H1 (cell line): ENCODE data around the gene FKBP10. TPM values are rescaled to one million over a fixed set of nuclear protein-coding genes. Genes with fewer than 3 reads are reported as not detected.

Source experiments
- CTCF ChIA-PET: fragments of 300-600 bp; sonication (Branson Sonifier 250); formaldehyde crosslinking; loops from one replicate; lab custom pipeline; 2021; ENCODE audit not compliant: partially characterized antibody; lab: Charles Lee
- POLR2A ChIA-PET: fragments of 300-600 bp; sonication (Branson Sonifier 250); formaldehyde crosslinking; loops from one replicate; lab custom pipeline; 2021; ENCODE audit warnings: inconsistent platforms; ENCODE audit not compliant: partially characterized antibody; lab: Charles Lee
- DNase-seq, 2 experiments: peaks; one replicate each; pipeline versions ENCODE4 v3.0.0 to v3.0.0-alpha.2; 2010 to 2022; ENCODE audit warnings: low spot score in 2 of 2, low read depth in 1 of 2, mixed read lengths in 1 of 2
- FAIRE-seq: peaks from 2 replicates; lab custom pipeline; 2011; peaks lifted over from hg19 to GRCh38; lab: Jason Lieb, UNC
- H2AFZ ChIP-seq: 2 replicates; pipeline ENCODE4 v1.8.1; 2012; ENCODE audit warnings: low read length, inconsistent platforms
- H2AK5ac ChIP-seq: 2 replicates; pipeline ENCODE4 v1.6.1; 2013; ENCODE audit warnings: low read depth, low read length
- H2BK120ac ChIP-seq: replicated peaks from 2 replicates; pipeline ENCODE3; 2013; ENCODE audit warnings: low read depth, low read length, inconsistent platforms
- H2BK12ac ChIP-seq: 2 replicates; pipeline ENCODE4 v1.6.1; 2013; ENCODE audit warnings: low read depth, low read length
- H2BK15ac ChIP-seq: 2 replicates; pipeline ENCODE4 v1.6.1; 2013; ENCODE audit warnings: low read length
- H2BK20ac ChIP-seq: 2 replicates; pipeline ENCODE4 v1.6.1; 2013; ENCODE audit warnings: low read length
- H2BK5ac ChIP-seq: 2 replicates; pipeline ENCODE4 v1.6.1; 2013; ENCODE audit warnings: low read depth, low read length
- H3K14ac ChIP-seq: 2 replicates; pipeline ENCODE4 v1.6.1; 2013; ENCODE audit warnings: inconsistent platforms; ENCODE audit not compliant: insufficient read length
- H3K18ac ChIP-seq: 2 replicates; pipeline ENCODE4 v1.6.1; 2013; ENCODE audit warnings: low read length; ENCODE audit errors: extremely low read depth
- H3K23ac ChIP-seq: 2 replicates; pipeline ENCODE4 v1.6.1; 2013; ENCODE audit warnings: inconsistent platforms; ENCODE audit not compliant: insufficient read length
- H3K23me2 ChIP-seq: 2 replicates; pipeline ENCODE4 v1.6.1; 2013; ENCODE audit warnings: low read depth, low read length
- H3K27ac ChIP-seq: 2 replicates; pipeline ENCODE4 v1.6.1; 2011; ENCODE audit warnings: low read depth, low read length, inconsistent platforms
- H3K27me3 ChIP-seq, 4 experiments: replicated peaks in 1 of 4; 1 replicate in 1 of 4; 2 replicates in 3 of 4; pipeline versions ENCODE4 v1.6.1 to v1.8.1; 2011 to 2013; ENCODE audit warnings: low read length in 3 of 4, mild to moderate bottlenecking in 3 of 4, inconsistent platforms in 2 of 4, mixed read lengths in 2 of 4, moderate library complexity in 1 of 4; ENCODE audit not compliant: control insufficient read depth in 3 of 4, insufficient read depth in 3 of 4; ENCODE audit errors: extremely low read depth in 1 of 4
- H3K36me3 ChIP-seq, 4 experiments: 2 replicates each; pipeline versions ENCODE4 v1.6.1 to v1.8.1; 2011 to 2013; ENCODE audit warnings: mild to moderate bottlenecking in 4 of 4, low read length in 3 of 4, moderate library complexity in 2 of 4, control low read depth in 1 of 4, inconsistent platforms in 1 of 4; ENCODE audit not compliant: insufficient read depth in 4 of 4, control insufficient read depth in 2 of 4
- H3K4ac ChIP-seq: replicated peaks from 2 replicates; pipeline ENCODE3; 2013; ENCODE audit warnings: low read length, low read depth, mixed read lengths, inconsistent platforms; ENCODE audit not compliant: insufficient read length
- H3K4me1 ChIP-seq, 4 experiments: replicated peaks in 1 of 4; 1 replicate in 1 of 4; 2 replicates in 3 of 4; pipeline versions ENCODE4 v1.6.1 to v1.8.1; 2011 to 2013; ENCODE audit warnings: low read length in 3 of 4, inconsistent platforms in 2 of 4, mixed read lengths in 1 of 4; ENCODE audit not compliant: insufficient read depth in 4 of 4, control insufficient read depth in 3 of 4
- H3K4me2 ChIP-seq, 2 experiments: 2 replicates each; pipeline versions ENCODE4 v1.6.1 to v1.8.1; 2011 to 2013; ENCODE audit warnings: low read depth in 2 of 2, low read length in 2 of 2, control low read depth in 1 of 2, inconsistent platforms in 1 of 2, mild to moderate bottlenecking in 1 of 2; ENCODE audit not compliant: insufficient read depth in 1 of 2
- H3K4me3 ChIP-seq, 4 experiments: fragments of 200-600, 300-600 bp in 1 of 4; sonication (generic), shearing (Covaris generic), sonication (Bioruptor Twin) in 1 of 4; 2 replicates each; pipeline versions ENCODE4 v1.5.1 to v1.8.1; 2011 to 2016; ENCODE audit warnings: low read length in 4 of 4, low read depth in 3 of 4, control low read depth in 2 of 4, inconsistent platforms in 2 of 4, mild to moderate bottlenecking in 2 of 4, mixed read lengths in 1 of 4, moderate library complexity in 1 of 4; ENCODE audit not compliant: insufficient read depth in 2 of 4; ENCODE audit errors: extremely low read depth in 1 of 4
- H3K56ac ChIP-seq: replicated peaks from 2 replicates; pipeline ENCODE3; 2013; ENCODE audit warnings: low read depth, mild to moderate bottlenecking, mixed read lengths, low read length, inconsistent platforms; ENCODE audit not compliant: insufficient read length
- H3K79me1 ChIP-seq: 2 replicates; pipeline ENCODE4 v1.6.1; 2013; ENCODE audit warnings: low read depth, low read length, control low read depth
- H3K79me2 ChIP-seq, 2 experiments: 2 replicates each; pipeline versions ENCODE4 v1.6.1 to v1.8.1; 2012 to 2013; ENCODE audit warnings: low read length in 2 of 2, mild to moderate bottlenecking in 2 of 2, inconsistent platforms in 1 of 2; ENCODE audit not compliant: insufficient read depth in 2 of 2, control insufficient read depth in 1 of 2
- H3K9ac ChIP-seq, 4 experiments: replicated peaks in 1 of 4; 1 replicate in 1 of 4; 2 replicates in 3 of 4; pipeline versions ENCODE4 v1.6.1 to v1.8.1; 2011 to 2013; ENCODE audit warnings: low read depth in 3 of 4, low read length in 3 of 4, control low read depth in 2 of 4, mild to moderate bottlenecking in 2 of 4, moderate library complexity in 2 of 4, inconsistent platforms in 1 of 4; ENCODE audit errors: extremely low read depth in 1 of 4
- H3K9me3 ChIP-seq, 2 experiments: 2 replicates each; pipeline versions ENCODE4 v1.6.1 to v1.8.1; 2012 to 2013; ENCODE audit warnings: mild to moderate bottlenecking in 2 of 2, moderate library complexity in 2 of 2, control low read depth in 1 of 2, inconsistent platforms in 1 of 2, low read depth in 1 of 2, low read length in 1 of 2, mixed read lengths in 1 of 2; ENCODE audit not compliant: insufficient read depth in 2 of 2
- H4K20me1 ChIP-seq, 2 experiments: replicated peaks in 1 of 2; 2 replicates each; pipeline versions ENCODE3 to v1.8.1; 2011 to 2013; ENCODE audit warnings: inconsistent platforms in 2 of 2, low read length in 2 of 2, mild to moderate bottlenecking in 1 of 2; ENCODE audit not compliant: insufficient read depth in 2 of 2, control insufficient read depth in 1 of 2
- H4K5ac ChIP-seq: 2 replicates; pipeline ENCODE4 v1.6.1; 2013; ENCODE audit warnings: low read length, low read depth, mixed read lengths, inconsistent platforms; ENCODE audit not compliant: insufficient read length
- H4K8ac ChIP-seq: 2 replicates; pipeline ENCODE4 v1.8.0; 2013; ENCODE audit warnings: mild to moderate bottlenecking, moderate library complexity, low read length, inconsistent platforms; ENCODE audit not compliant: insufficient read depth; ENCODE audit errors: extremely low read depth
- H4K91ac ChIP-seq: replicated peaks from 2 replicates; pipeline ENCODE3; 2013; ENCODE audit warnings: low read length, mixed read lengths, inconsistent platforms; ENCODE audit not compliant: insufficient read length
- EZH2 ChIP-seq: fragments of 200-600 bp; sonication (generic); IDR thresholded peaks from 2 replicates; pipeline ENCODE4 v1.7.1; 2012; ENCODE audit warnings: low read depth, mild to moderate bottlenecking, moderate library complexity, low read length, inconsistent platforms; ENCODE audit not compliant: severe bottlenecking
- HDAC2 ChIP-seq, 2 experiments: fragments of 300-600 bp in 1 of 2; sonication (generic) in 1 of 2; IDR thresholded peaks; 2 replicates each; pipeline ENCODE4 v1.6.1; 2011 to 2012; ENCODE audit warnings: low read depth in 2 of 2, low read length in 2 of 2, mild to moderate bottlenecking in 2 of 2, moderate library complexity in 2 of 2, borderline replicate concordance in 1 of 2, inconsistent platforms in 1 of 2
- KDM4A ChIP-seq: IDR thresholded peaks from one replicate; pipeline ENCODE4 v1.7.1; 2012; ENCODE audit warnings: low read depth, mild to moderate bottlenecking, moderate library complexity, low read length, inconsistent platforms; ENCODE audit not compliant: severe bottlenecking
- NRF1 ChIP-seq: IDR thresholded peaks from 2 replicates; pipeline ENCODE4 v1.6.1; 2011; ENCODE audit warnings: mild to moderate bottlenecking, low read depth, low read length, improper control_type of control experiment
- POLR2A ChIP-seq, 2 experiments: IDR thresholded peaks; 1 replicate in 1 of 2; 2 replicates in 1 of 2; pipeline ENCODE4 v1.6.1; 2011; ENCODE audit warnings: low read depth in 2 of 2, low read length in 2 of 2, mild to moderate bottlenecking in 2 of 2; ENCODE audit errors: control extremely low read depth in 1 of 2
- POLR2AphosphoS5 ChIP-seq: IDR thresholded peaks from 2 replicates; pipeline ENCODE4 v1.6.1; 2011; ENCODE audit warnings: low read depth, low read length
- POU5F1 ChIP-seq: IDR thresholded peaks from 2 replicates; pipeline ENCODE4 v1.6.1; 2011; ENCODE audit warnings: low read depth, mild to moderate bottlenecking, low read length, moderate library complexity
- RBBP5 ChIP-seq: IDR thresholded peaks from 2 replicates; pipeline ENCODE4 v1.7.1; 2012; ENCODE audit warnings: low read depth, mild to moderate bottlenecking, inconsistent platforms, low read length, moderate library complexity, borderline replicate concordance
- SP2 ChIP-seq: IDR thresholded peaks from 2 replicates; pipeline ENCODE4 v1.6.1; 2012; ENCODE audit warnings: mild to moderate bottlenecking, low read length, inconsistent platforms
- SRF ChIP-seq: IDR thresholded peaks from 2 replicates; pipeline ENCODE4 v1.6.1; 2011; ENCODE audit warnings: mild to moderate bottlenecking, low read depth, low read length, moderate library complexity
- TCF12 ChIP-seq: IDR thresholded peaks from 2 replicates; pipeline ENCODE4 v1.6.1; 2011; ENCODE audit warnings: low read depth, mild to moderate bottlenecking, low read length
- TEAD4 ChIP-seq: IDR thresholded peaks from 2 replicates; pipeline ENCODE4 v1.6.1; 2012; ENCODE audit warnings: low read depth, low read length, inconsistent platforms, mixed read lengths
- WGBS, 2 experiments: shearing (Covaris generic) in 1 of 2; methylation state at CpG; one replicate each; pipeline versions ENCODE4 v1.1.6 to v1.1.7; 2013 to 2015; ENCODE audit warnings: low lambda C conversion rate in 2 of 2, mixed read lengths in 2 of 2, inconsistent platforms in 1 of 2, low coverage in 1 of 2, missing lambda C conversion rate in 1 of 2; ENCODE audit not compliant: insufficient replicate concordance in 2 of 2, insufficient coverage in 1 of 2, insufficient read length in 1 of 2; ENCODE audit errors: extremely low coverage in 1 of 2, missing lambda C conversion rate in 1 of 2; 5-methylcytosine and 5-hydroxymethylcytosine counted together
- polyA plus RNA-seq, 7 experiments: library from polyadenylated mRNA; depleted of rRNA in 3 of 7; stranded (reverse) in 5 of 7; unstranded in 2 of 7; fragments of >200 nt in 5 of 7; fragments of 200-250 nt in 2 of 7; gene quantifications; 1 replicate in 5 of 7; 2 replicates in 1 of 7; 4 replicates in 1 of 7; pipeline versions ENCODE4 v1.2.1 to v1.2.3, GENCODE V29; 2011 to 2013; ENCODE audit warnings: missing spikeins in 2 of 7, mixed read lengths in 2 of 7
- total RNA-seq: library from RNA; stranded (reverse); fragmentation: NEBNext Ultra II Directional; extraction: Animal tissue kit (Norgen Biotek cat#: 25700); gene quantifications from 2 replicates; pipeline ENCODE4 v1.2.1, GENCODE V29; 2021
- TF ChIP-seq, protein P1 (sequence below): IDR thresholded peaks from 2 replicates; pipeline ENCODE4 v1.6.1; 2012; ENCODE audit warnings: inconsistent platforms

The FKBP10 gene
- total and polyA plus RNA-seq, 2 of the 8 experiments (the other 6 are each of a cell fraction or from before 2014, with no cell fraction given): 173 to 283 TPM

DNA sequence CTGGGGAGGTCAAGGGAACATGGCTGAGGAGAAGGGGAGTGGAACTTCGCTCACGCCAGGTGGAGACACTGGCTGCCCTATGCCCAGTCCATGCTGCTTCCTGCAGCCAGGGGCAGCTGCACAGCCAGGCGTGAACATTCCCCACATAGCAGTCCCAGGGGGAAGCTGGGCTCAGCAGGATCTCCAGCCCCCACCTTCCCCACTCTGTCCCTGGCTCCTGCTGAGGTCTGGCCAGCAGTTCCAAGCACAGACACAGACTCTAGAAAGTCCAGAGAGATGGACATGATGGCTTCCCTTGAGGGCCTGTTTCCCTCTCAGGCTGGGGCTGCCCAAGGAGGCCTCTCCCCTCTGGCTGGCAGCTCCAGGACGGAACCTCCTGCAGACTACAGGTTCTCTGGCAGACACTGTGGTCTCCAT lies 35.6 kb upstream of the FKBP10 start:
- WGBS, 2 experiments: 77% methylated on average over 4 of the region's 4 CpGs; no CpG with 5 or more reads in 1 of the 2 experiments
- H3K23me2 ChIP-seq: no peaks in the 10 kb centered on the region
- H3K14ac ChIP-seq: no peak overlapping the region
- no peak overlapping the region for H3K27ac ChIP-seq
- no peaks in the 10 kb centered on the region for H3K9me3 ChIP-seq
- H3K4ac ChIP-seq: peak overlapping the region; percentile 20
- no peak for FAIRE-seq
- 0 out of 2 replicates have a peak overlapping the region, but pooled peaks have one; percentile 13 for H3K18ac ChIP-seq
- peak overlapping the region; percentile 72 for H4K91ac ChIP-seq
- H3K4me3 ChIP-seq: no peak overlapping the region
- peaks cover 0 to 60% of the 10 kb centered on the region in 2 experiments; a peak in 3 of 4 replicates for H3K79me2 ChIP-seq
- H3K23ac ChIP-seq: no peak overlapping the region
- no peak overlapping the region for H3K4me2 ChIP-seq
- peak overlapping the region; percentile 88; the same call in 1 of the 2 replicates for H2BK12ac ChIP-seq
- H2BK120ac ChIP-seq: no peak overlapping the region
- H3K4me1 ChIP-seq: peaks cover 0 to 51% (median 29%) of the 10 kb centered on the region in 4 experiments; a peak in 6 of 7 replicates
- DNase-seq: peak in 1 of 2 experiments; percentile 56
- ChIA-PET CTCF (interaction anchor here (0.7 to 6.8 kb wide), 7 partner anchors 9 to 39 kb away, joined by 3 to 55 read pairs (median 6); partner anchors contain the start of gene JUP), POLR2A (interaction anchor here (0.7 to 7.5 kb wide), 13 partner anchors 8 to 347 kb away, joined by 3 to 83 read pairs (median 4); partner anchors contain the start of genes HAP1, JUP and ODAD4)
- H3K9ac ChIP-seq: no peak overlapping the region
- no peak overlapping the region for H2AK5ac ChIP-seq
- peak overlapping the region; percentile 23; the same call in 1 of the 2 replicates for H4K8ac ChIP-seq
- H3K36me3 ChIP-seq: no peaks in the 10 kb centered on the region
- H3K79me1 ChIP-seq: peaks cover 17% of the 10 kb centered on the region
- no peak overlapping the region for H4K5ac ChIP-seq
- no peak overlapping the region for H2BK15ac ChIP-seq
- H2BK20ac ChIP-seq: 0 out of 2 replicates have a peak overlapping the region, but pooled peaks have one; percentile 75
- peak overlapping the region; percentile 56 for H3K56ac ChIP-seq
- peak overlapping the region; percentile 10 for H2BK5ac ChIP-seq
- no peak overlapping the region for H2AFZ ChIP-seq
- no peaks in the 10 kb centered on the region for H3K27me3 ChIP-seq
- H4K20me1 ChIP-seq: peaks cover 6 to 19% of the 10 kb centered on the region in 2 experiments
- TF ChIP-seq POLR2AphosphoS5 (no peak), KDM4A (no peak), SRF (no peak), EZH2 (no peak), POU5F1 (no peak), SP2 (no peak), RBBP5 (no peak), TCF12 (no peak), TEAD4 (peak; percentile 90), NRF1 (no peak), POLR2A (IDR thresholded peaks at IDR 0.05; ENCODE audit: control extremely low read depth in 1 of 2, low read depth in 2 of 2, low read length in 2 of 2) (no peak), HDAC2 (IDR thresholded peaks at IDR 0.05; ENCODE audit: borderline replicate concordance in 1 of 2, low read depth in 2 of 2, low read length in 2 of 2) (no peak)
- TF ChIP-seq, protein P1, sequence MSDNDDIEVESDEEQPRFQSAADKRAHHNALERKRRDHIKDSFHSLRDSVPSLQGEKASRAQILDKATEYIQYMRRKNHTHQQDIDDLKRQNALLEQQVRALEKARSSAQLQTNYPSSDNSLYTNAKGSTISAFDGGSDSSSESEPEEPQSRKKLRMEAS: no peak
